HL-60 (cell line): ENCODE results near the gene REXO2.

Experiments
- DNase-seq, 2 experiments: peaks; one replicate each; pipeline ENCODE4 v3.0.0-alpha.2; 2010 to 2020; ENCODE audit warnings: low read depth in 1 of 2, low spot score in 1 of 2
- H3K27ac ChIP-seq: fragments of 250-450 bp; sonication (Bioruptor Pico); replicated peaks from 2 replicates; pipeline ENCODE4 v1.5.1; 2020; ENCODE audit warnings: mild to moderate bottlenecking, moderate library complexity
- H3K27me3 ChIP-seq: fragments of 250-450 bp; sonication (Bioruptor Pico); 2 replicates; pipeline ENCODE4 v1.5.1; 2021; ENCODE audit warnings: mild to moderate bottlenecking, moderate library complexity; ENCODE audit not compliant: insufficient read depth, poor library complexity, severe bottlenecking
- H3K4me3 ChIP-seq: replicated peaks from 2 replicates; pipeline ENCODE4 v1.5.1; 2011; ENCODE audit warnings: mild to moderate bottlenecking, control low read depth, low read length; ENCODE audit not compliant: insufficient read depth
- GABPA ChIP-seq: IDR thresholded peaks from 2 replicates; pipeline ENCODE4 v1.6.1; 2012; ENCODE audit warnings: low read depth
- POLR2AphosphoS5 ChIP-seq: IDR thresholded peaks from 2 replicates; pipeline ENCODE4 v1.6.1; 2012; ENCODE audit warnings: low read depth
- SPI1 ChIP-seq: IDR thresholded peaks from 2 replicates; pipeline ENCODE4 v1.6.1; 2012; ENCODE audit warnings: low read depth, mild to moderate bottlenecking, borderline replicate concordance
- long read RNA-seq: library from polyadenylated mRNA; unstranded; transcript quantifications from one replicate; pipeline ENCODE4 v2.0.0, GENCODE V29; 2020
- TF ChIP-seq, protein P1 (sequence below): IDR thresholded peaks from one replicate; pipeline ENCODE4 v1.5.1; 2011; ENCODE audit warnings: low read length, control low read depth, inconsistent platforms; ENCODE audit not compliant: insufficient read depth
- TF ChIP-seq, protein P2 (sequence below): IDR thresholded peaks from 2 replicates; pipeline ENCODE4 v1.6.1; 2012; ENCODE audit warnings: low read depth; ENCODE audit not compliant: insufficient replicate concordance

Gene REXO2
- long read RNA-seq, transcript REXO2-220 (7 exons, 1,158 nt), result major isoform, 51 of 80 reads
- long read RNA-seq, partial matches to known transcripts, result 0 of 80 reads
- long read RNA-seq, other reads (novel, unspliced or antisense), result 20 of 80 reads

DNA sequence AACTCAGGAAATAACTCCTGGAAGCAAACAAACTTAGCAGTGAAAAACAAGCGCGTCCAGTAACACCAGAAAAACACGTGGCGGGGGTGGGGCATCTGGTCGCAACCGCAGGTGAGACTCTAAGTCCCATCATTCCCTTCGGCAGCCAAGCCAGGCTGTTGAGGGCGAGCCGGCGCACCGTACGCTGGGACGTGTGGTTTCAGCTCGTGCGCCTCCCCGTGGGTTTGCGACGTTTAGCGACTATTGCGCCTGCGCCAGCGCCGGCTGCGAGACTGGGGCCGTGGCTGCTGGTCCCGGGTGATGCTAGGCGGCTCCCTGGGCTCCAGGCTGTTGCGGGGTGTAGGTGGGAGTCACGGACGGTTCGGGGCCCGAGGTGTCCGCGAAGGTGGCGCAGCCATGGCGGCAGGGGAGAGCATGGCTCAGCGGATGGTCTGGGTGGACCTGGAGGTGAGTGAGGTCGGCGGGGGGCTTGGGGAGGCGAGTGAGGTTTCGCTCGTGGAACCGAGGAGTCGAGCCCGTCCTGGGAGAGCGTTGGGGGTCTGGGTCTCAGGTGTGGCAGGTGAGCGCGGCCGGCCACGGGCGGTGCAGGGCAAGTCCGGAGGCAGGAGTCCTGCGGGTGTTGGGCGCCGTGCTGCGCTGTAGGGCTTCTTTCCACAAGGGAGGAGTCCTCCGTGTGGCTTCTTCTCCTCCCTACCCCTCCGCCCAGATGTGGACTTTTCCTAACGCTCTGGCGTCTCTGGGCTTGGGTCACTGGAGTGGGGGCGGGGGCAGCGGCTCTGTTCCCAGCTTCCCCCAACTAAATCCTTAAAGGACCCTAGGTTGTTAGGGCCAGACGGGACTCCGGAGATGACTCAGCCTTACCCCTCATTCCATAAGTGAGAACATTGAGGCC is at the start of gene REXO2:
TSS of gene REXO2 (plus strand) at position 239 of the 892 bp plus-strand sequence. CDS start at position 301, 62 bp downstream.
- peak within 1 kb of the TSS; percentile 50 for H3K27ac ChIP-seq
- TF ChIP-seq, protein P1, sequence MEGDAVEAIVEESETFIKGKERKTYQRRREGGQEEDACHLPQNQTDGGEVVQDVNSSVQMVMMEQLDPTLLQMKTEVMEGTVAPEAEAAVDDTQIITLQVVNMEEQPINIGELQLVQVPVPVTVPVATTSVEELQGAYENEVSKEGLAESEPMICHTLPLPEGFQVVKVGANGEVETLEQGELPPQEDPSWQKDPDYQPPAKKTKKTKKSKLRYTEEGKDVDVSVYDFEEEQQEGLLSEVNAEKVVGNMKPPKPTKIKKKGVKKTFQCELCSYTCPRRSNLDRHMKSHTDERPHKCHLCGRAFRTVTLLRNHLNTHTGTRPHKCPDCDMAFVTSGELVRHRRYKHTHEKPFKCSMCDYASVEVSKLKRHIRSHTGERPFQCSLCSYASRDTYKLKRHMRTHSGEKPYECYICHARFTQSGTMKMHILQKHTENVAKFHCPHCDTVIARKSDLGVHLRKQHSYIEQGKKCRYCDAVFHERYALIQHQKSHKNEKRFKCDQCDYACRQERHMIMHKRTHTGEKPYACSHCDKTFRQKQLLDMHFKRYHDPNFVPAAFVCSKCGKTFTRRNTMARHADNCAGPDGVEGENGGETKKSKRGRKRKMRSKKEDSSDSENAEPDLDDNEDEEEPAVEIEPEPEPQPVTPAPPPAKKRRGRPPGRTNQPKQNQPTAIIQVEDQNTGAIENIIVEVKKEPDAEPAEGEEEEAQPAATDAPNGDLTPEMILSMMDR, result no peak
- TF ChIP-seq, protein P2, sequence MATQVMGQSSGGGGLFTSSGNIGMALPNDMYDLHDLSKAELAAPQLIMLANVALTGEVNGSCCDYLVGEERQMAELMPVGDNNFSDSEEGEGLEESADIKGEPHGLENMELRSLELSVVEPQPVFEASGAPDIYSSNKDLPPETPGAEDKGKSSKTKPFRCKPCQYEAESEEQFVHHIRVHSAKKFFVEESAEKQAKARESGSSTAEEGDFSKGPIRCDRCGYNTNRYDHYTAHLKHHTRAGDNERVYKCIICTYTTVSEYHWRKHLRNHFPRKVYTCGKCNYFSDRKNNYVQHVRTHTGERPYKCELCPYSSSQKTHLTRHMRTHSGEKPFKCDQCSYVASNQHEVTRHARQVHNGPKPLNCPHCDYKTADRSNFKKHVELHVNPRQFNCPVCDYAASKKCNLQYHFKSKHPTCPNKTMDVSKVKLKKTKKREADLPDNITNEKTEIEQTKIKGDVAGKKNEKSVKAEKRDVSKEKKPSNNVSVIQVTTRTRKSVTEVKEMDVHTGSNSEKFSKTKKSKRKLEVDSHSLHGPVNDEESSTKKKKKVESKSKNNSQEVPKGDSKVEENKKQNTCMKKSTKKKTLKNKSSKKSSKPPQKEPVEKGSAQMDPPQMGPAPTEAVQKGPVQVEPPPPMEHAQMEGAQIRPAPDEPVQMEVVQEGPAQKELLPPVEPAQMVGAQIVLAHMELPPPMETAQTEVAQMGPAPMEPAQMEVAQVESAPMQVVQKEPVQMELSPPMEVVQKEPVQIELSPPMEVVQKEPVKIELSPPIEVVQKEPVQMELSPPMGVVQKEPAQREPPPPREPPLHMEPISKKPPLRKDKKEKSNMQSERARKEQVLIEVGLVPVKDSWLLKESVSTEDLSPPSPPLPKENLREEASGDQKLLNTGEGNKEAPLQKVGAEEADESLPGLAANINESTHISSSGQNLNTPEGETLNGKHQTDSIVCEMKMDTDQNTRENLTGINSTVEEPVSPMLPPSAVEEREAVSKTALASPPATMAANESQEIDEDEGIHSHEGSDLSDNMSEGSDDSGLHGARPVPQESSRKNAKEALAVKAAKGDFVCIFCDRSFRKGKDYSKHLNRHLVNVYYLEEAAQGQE, result no peak
- TF ChIP-seq SPI1, result no peak
- no peak; the same call in 1 of the 2 replicates for TF ChIP-seq POLR2AphosphoS5
- no peak for TF ChIP-seq GABPA

DNA sequence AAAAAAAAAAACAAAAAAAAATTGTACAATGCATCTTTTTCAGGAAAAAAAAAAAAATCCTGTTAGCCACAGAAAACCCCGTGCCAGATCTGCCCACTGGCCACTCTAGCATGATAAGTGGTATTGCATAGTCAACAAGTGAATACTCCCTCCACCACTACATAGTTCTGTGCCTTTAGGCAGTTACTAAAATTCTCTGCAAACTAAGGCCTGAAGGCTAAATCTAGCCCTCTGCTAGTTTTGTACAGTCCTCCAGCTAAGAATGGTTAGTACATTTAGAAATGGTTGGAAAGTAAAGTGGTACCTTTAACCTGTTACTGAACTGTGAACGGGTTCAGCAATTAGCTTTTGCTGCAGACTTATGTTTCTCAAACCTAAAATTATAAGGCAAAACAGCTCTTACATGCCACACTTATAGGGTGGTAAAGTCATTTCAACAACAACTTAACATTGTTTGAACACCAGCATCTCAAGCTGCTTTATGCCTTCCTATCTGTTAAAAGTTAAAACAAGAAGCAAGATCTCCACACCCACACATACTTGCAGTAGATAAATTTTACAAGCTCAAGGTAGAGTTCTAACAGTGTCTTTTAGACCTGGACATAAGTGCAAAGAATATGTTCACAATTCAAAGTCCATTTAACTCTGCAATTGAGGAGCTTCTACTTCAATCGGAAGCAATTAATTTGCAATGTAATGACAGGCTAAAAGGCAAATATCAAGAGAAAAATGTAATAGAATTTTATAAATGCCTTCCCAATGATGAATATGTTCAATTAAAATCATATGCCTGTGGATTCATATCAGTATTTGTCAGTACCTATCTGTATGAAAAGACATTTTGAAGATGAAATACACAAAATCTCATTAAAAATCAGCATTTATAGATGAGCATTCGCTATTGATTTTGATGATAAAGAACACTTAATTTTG is 46.3 kb upstream of the REXO2 start:
- TF ChIP-seq, protein P2, result no peak
- TF ChIP-seq POLR2AphosphoS5 (no peak), GABPA (no peak), SPI1 (no peak)
- TF ChIP-seq, protein P1, result no peak
- no peak overlapping the region for H3K4me3 ChIP-seq
- no peaks in the 10 kb centered on the region for H3K27me3 ChIP-seq
- no peak overlapping the region for H3K27ac ChIP-seq
- DNase-seq, result no peak

More for the DNA sequence above, at the start of gene REXO2:
- Histone ChIP-seq H3K27me3 (no peaks in the 10 kb centered on the region), H3K4me3 (peak within 1 kb of the TSS; percentile 100)
- peak; percentile 86 to 96 for DNase-seq

DNA sequence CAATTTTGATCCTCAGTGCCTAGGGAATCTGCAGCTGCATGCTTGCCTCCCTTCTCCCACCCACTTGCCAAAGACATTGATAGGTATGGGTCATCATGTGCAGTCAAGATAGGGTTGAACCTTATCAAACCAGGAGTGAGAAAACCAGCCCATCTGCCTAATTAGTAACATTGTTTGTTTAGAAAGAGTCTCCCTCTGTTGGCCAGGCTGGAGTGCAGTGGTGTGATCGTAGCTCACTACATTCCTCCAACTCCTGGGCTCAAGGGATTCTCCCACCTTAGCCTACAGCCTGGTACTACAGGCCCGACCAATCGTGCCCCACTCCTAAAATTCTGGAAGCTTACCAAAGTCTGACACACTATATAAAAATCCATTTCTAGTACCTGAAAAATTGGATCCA is 43.5 kb upstream of the REXO2 start:
- DNase-seq, result no peak

More for the DNA sequence above, 43.5 kb upstream of the REXO2 start:
- Histone ChIP-seq H3K4me3 (no peak overlapping the region), H3K27ac (no peak overlapping the region), H3K27me3 (no peaks in the 10 kb centered on the region)
- TF ChIP-seq SPI1 (no peak), POLR2AphosphoS5 (no peak), GABPA (no peak)
- TF ChIP-seq, protein P2, result no peak
- TF ChIP-seq, protein P1, result no peak
